ENCODE data around the gene CD93. TPM values are rescaled to one million over a fixed set of nuclear protein-coding genes. Genes with fewer than 3 reads are reported as not detected.

Gene CD93
- total RNA-seq, 2 donors from 2014 or later, result 14.2 to 19.2 TPM

DNA sequence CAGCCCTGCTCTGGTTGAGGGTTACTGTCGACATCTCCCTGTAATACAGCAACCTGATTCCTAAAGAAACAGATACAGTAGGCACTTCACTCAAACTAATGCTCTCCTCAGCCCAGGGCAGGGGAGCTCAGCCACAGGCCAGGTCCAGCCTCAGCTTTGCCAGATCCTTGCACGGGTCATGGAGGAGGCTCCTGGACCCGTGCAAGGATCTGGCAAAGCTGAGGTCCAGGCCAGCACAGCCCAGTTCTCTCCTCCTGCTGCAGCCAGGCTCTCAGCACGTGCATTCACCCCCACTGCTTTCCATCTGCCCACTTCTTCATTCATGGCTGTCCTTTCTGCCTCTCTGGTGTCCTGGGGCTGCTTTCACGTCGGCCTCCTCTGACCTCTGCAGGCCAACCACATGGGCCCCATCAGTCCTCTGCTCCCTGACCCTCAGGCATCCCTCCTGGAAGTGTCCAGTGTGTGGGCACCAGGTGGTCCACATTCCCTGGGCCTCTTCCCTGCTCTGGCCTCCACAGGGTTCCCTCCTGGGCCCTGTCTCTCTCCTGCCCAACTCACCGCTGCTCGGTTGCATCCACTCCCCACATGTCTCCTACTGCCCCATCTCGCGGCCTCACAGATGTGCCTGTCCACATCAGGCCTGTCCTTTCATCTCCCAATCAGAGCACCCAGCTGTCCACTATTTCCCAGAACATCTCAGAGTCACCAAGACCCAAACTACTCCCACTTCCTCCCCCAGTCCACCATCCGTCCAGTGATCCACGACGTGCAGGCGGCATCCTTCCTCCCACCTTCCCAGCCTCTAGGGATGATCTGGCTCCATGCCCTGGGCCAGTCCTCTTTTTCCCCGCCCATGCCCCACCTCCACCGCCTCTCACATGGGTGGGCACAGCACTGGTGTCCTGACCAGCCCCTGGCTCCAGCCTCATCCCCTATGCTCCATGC lies 11.8 kb upstream of the CD93 start:
- Histone ChIP-seq H3K36me3 (replicated peaks in 1 of 2; ENCODE audit: insufficient read depth in 1 of 2, low read depth in 2 of 2) (no peaks in the 10 kb centered on the region), H3K9me3 (no peaks in the 10 kb centered on the region), H3K4me3 (no peak overlapping the region), H3K27me3 (no peaks in the 10 kb centered on the region), H3K4me1 (peaks cover 11% of the 10 kb centered on the region), H3K27ac (no peak overlapping the region)
- TF ChIP-seq, protein P1, sequence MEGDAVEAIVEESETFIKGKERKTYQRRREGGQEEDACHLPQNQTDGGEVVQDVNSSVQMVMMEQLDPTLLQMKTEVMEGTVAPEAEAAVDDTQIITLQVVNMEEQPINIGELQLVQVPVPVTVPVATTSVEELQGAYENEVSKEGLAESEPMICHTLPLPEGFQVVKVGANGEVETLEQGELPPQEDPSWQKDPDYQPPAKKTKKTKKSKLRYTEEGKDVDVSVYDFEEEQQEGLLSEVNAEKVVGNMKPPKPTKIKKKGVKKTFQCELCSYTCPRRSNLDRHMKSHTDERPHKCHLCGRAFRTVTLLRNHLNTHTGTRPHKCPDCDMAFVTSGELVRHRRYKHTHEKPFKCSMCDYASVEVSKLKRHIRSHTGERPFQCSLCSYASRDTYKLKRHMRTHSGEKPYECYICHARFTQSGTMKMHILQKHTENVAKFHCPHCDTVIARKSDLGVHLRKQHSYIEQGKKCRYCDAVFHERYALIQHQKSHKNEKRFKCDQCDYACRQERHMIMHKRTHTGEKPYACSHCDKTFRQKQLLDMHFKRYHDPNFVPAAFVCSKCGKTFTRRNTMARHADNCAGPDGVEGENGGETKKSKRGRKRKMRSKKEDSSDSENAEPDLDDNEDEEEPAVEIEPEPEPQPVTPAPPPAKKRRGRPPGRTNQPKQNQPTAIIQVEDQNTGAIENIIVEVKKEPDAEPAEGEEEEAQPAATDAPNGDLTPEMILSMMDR (IDR thresholded peaks at IDR 0.05), result no peak
- no peak for TF ChIP-seq POLR2A (IDR thresholded peaks at IDR 0.05)
- intact Hi-C loops (cut with DNase I), result no loop called here
- ATAC-seq (no peak), DNase-seq (no peak)
- 76 to 80% methylated on average over 15 to 16 of the region's 16 CpGs for WGBS, 2 donors

DNA sequence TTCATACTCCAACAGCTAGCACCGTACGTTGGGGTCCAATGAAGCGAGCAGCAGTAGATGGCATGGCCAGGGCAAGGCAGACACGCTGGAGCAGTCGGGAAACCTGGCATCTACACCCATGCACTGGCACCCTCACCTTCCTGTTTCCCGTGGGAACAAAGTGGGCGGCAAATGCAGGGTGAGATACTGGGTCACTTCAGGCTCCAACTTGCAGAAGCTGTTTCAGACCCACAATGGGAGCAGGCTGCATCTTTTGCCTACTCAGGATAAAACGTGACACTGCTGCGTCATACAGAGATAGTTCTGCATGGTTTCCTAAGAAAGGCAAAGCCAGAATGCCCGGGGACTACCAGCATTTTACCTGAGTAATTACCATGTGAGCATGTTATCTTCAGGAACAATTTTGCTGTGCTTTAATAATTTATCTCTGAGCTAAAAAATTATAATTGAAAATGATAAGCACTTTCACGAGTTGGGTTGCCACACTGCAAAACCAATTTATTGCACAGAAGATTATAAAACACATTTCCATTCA lies 10.9 kb upstream of the CD93 start:
- Histone ChIP-seq H3K4me1 (peaks cover 19% of the 10 kb centered on the region), H3K9me3 (no peaks in the 10 kb centered on the region), H3K27ac (no peak overlapping the region), H3K36me3 (replicated peaks in 1 of 2; ENCODE audit: insufficient read depth in 1 of 2, low read depth in 2 of 2) (no peaks in the 10 kb centered on the region), H3K27me3 (no peaks in the 10 kb centered on the region), H3K4me3 (no peak overlapping the region)
- DNase-seq (no peak), ATAC-seq (no peak)
- 69% methylated on average over 11 of the region's 11 CpGs for WGBS, 2 donors
- TF ChIP-seq, protein P1 (IDR thresholded peaks at IDR 0.05), result no peak
- TF ChIP-seq POLR2A (IDR thresholded peaks at IDR 0.05), result no peak
- intact Hi-C loops (cut with DNase I), result no loop called here

DNA sequence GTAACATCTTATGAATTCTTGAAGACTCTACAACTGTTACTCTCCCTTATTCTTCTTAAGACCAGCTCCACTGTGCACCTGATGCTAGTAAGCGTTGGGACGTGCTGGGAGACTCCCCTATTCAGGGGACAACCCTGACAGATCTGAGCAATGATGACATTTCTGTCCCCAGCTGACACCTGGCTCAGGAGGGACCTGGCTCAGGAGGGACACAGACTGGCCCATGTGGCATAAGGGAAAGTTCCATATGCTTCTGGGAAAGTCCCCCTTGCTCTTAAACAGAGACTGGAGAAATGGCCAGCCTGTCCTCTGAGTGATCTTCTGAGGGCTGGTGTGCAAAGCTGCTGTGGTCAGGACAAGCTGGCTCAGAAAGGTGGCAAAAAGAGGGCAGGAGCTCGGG lies 10.0 kb upstream of the CD93 start:
- DNase-seq (no peak), ATAC-seq (no peak)
- no peaks in the 10 kb centered on the region for H3K36me3 ChIP-seq (replicated peaks in 1 of 2; ENCODE audit: insufficient read depth in 1 of 2, low read depth in 2 of 2)
- WGBS, 2 donors, result 82 to 86% methylated on average over 3 of the region's 3 CpGs
- intact Hi-C loops (cut with DNase I), result no loop called here
- no peaks in the 10 kb centered on the region for H3K9me3 ChIP-seq
- no peak overlapping the region for H3K4me3 ChIP-seq
- H3K4me1 ChIP-seq, result peaks cover 28% of the 10 kb centered on the region
- no peak overlapping the region for H3K27ac ChIP-seq
- H3K27me3 ChIP-seq, result no peaks in the 10 kb centered on the region
- no peak for TF ChIP-seq POLR2A (IDR thresholded peaks at IDR 0.05)
- TF ChIP-seq, protein P1 (IDR thresholded peaks at IDR 0.05), result no peak

DNA sequence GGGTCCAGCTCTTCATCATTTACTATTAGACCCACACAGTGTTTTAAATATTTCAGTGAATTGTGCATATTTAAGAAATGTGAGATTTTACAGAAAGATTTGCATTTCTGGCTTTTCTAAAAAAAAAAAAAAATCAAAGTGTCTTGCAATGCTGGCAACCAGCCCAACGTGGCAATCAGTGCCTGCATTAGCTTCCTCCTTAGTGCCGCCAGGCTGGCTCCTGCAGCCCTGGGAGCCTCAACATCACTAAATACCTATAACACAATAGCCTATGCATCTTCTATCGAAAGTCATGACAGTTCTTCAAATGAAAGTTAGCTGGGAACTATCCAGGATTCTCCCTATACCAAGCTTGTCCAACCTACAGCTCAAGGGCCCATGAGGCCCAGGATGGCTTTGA lies 9.4 kb upstream of the CD93 start:
- intact Hi-C loops (cut with DNase I), result no loop called here
- TF ChIP-seq, protein P1 (IDR thresholded peaks at IDR 0.05), result no peak
- TF ChIP-seq POLR2A (IDR thresholded peaks at IDR 0.05), result no peak
- Histone ChIP-seq H3K36me3 (replicated peaks in 1 of 2; ENCODE audit: insufficient read depth in 1 of 2, low read depth in 2 of 2) (no peaks in the 10 kb centered on the region), H3K9me3 (no peaks in the 10 kb centered on the region), H3K27ac (no peak overlapping the region), H3K4me3 (no peak overlapping the region), H3K27me3 (no peaks in the 10 kb centered on the region), H3K4me1 (peaks cover 28% of the 10 kb centered on the region)
- 41 to 52% methylated on average over 3 of the region's 3 CpGs for WGBS, 2 donors
- ATAC-seq, result no peak
- DNase-seq, result no peak
